Ureter (tissue), 1 donor: ENCODE data around the gene SYTL5. TPM values are rescaled to one million over a fixed set of nuclear protein-coding genes. Genes with fewer than 3 reads are reported as not detected.

Source experiments
- DNase-seq: peaks from one replicate; pipeline ENCODE4 v3.0.0-alpha.2; 2020; ENCODE audit warnings: low spot score
- total RNA-seq: library from RNA; stranded (reverse); gene quantifications from one replicate; pipeline ENCODE4 v1.2.4, GENCODE V29; 2023
- donor health status: DM: yes; HTN: yes; CAD: no.

The SYTL5 gene
- total RNA-seq, 1 donor from 2014 or later, result 8.2 TPM

GRCh38 chrX:38028300-38028699 is 21.9 kb downstream of the SYTL5 start:
- no peak for DNase-seq

GRCh38 chrX:38036466-38036865 is 30.1 kb downstream of the SYTL5 start:
- no peak for DNase-seq

GRCh38 chrX:38038501-38038900 is 32.1 kb downstream of the SYTL5 start:
- no peak for DNase-seq

GRCh38 chrX:38041237-38041636 is 34.9 kb downstream of the SYTL5 start:
- DNase-seq, result no peak

- DNase-seq, result no peak
Observed at GRCh38 chrX:38044701-38045100, 38.3 kb downstream of the SYTL5 start.

GRCh38 chrX:38045538-38046096 is 39.3 kb downstream of the SYTL5 start:
- peak; percentile 45 for DNase-seq

GRCh38 chrX:38048886-38049285 is 42.5 kb downstream of the SYTL5 start:
- no peak for DNase-seq

GRCh38 chrX:38050806-38051205 is 44.5 kb downstream of the SYTL5 start:
- DNase-seq, result no peak

- no peak for DNase-seq
Observed at GRCh38 chrX:38052096-38052495, 45.7 kb downstream of the SYTL5 start.

GRCh38 chrX:38055170-38055847 is 49.0 kb downstream of the SYTL5 start:
- no peak for DNase-seq

GRCh38 chrX:38060331-38060878 is 54.1 kb downstream of the SYTL5 start:
- DNase-seq, result no peak

- no peak for DNase-seq
Observed at GRCh38 chrX:38061335-38061734, 55.0 kb downstream of the SYTL5 start.

GRCh38 chrX:38066934-38067333 is 60.6 kb downstream of the SYTL5 start:
- no peak for DNase-seq

GRCh38 chrX:38069273-38069672 is 62.9 kb downstream of the SYTL5 start:
- no peak for DNase-seq

GRCh38 chrX:38069991-38070390 is 63.6 kb downstream of the SYTL5 start:
- DNase-seq, result no peak

GRCh38 chrX:38079463-38079862 is 73.1 kb downstream of the SYTL5 start:
- no peak for DNase-seq

- DNase-seq, result no peak
Observed at GRCh38 chrX:38080808-38081207, 74.5 kb downstream of the SYTL5 start.

- no peak for DNase-seq
Observed at GRCh38 chrX:38081909-38082308, 75.6 kb downstream of the SYTL5 start.

- no peak for DNase-seq
Observed at GRCh38 chrX:38082309-38082708, 76.0 kb downstream of the SYTL5 start.

GRCh38 chrX:38085813-38086212 is 79.5 kb downstream of the SYTL5 start:
- no peak for DNase-seq

- DNase-seq, result no peak
Observed at GRCh38 chrX:38086451-38087215, 80.3 kb downstream of the SYTL5 start.

GRCh38 chrX:38087594-38087993 is 81.2 kb downstream of the SYTL5 start:
- DNase-seq, result no peak
